GM12872 (cell line): ENCODE data around the gene RNF175.
A peak's percentile ranks its signal among the peaks of the same experiment; 100 is the strongest.

Experiments used
- TF ChIP-seq, protein P1 (sequence below): IDR thresholded peaks from 3 replicates; pipeline ENCODE4 v1.5.1; 2011; ENCODE audit warnings: low read depth, mild to moderate bottlenecking, low read length, moderate library complexity; ENCODE audit not compliant: insufficient read depth

Gene RNF175

GRCh38 chr4:153798420-153798819 is 38.6 kb upstream of the RNF175 start:
- TF ChIP-seq, protein P1, sequence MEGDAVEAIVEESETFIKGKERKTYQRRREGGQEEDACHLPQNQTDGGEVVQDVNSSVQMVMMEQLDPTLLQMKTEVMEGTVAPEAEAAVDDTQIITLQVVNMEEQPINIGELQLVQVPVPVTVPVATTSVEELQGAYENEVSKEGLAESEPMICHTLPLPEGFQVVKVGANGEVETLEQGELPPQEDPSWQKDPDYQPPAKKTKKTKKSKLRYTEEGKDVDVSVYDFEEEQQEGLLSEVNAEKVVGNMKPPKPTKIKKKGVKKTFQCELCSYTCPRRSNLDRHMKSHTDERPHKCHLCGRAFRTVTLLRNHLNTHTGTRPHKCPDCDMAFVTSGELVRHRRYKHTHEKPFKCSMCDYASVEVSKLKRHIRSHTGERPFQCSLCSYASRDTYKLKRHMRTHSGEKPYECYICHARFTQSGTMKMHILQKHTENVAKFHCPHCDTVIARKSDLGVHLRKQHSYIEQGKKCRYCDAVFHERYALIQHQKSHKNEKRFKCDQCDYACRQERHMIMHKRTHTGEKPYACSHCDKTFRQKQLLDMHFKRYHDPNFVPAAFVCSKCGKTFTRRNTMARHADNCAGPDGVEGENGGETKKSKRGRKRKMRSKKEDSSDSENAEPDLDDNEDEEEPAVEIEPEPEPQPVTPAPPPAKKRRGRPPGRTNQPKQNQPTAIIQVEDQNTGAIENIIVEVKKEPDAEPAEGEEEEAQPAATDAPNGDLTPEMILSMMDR: no peak

DNA sequence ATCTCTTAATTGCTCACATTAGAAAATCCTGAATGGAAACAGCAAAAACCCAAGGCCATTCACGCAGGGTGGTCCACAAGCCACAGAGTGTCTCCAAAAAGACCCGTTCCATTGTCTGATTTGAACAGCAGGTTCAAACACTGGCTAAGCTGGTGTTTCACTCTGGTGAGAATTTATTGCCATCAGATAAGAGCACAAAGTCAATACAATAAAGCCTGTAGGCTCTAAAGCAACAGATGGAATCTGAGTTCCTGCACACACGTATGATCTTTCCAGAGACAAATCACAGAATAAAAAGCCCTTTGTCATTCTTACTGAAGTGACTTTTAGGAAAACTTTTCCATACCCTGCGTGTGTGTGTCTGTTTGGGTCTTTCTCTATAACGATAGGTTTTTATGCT is 34.2 kb upstream of the RNF175 start:
- TF ChIP-seq, protein P1: no peak

DNA sequence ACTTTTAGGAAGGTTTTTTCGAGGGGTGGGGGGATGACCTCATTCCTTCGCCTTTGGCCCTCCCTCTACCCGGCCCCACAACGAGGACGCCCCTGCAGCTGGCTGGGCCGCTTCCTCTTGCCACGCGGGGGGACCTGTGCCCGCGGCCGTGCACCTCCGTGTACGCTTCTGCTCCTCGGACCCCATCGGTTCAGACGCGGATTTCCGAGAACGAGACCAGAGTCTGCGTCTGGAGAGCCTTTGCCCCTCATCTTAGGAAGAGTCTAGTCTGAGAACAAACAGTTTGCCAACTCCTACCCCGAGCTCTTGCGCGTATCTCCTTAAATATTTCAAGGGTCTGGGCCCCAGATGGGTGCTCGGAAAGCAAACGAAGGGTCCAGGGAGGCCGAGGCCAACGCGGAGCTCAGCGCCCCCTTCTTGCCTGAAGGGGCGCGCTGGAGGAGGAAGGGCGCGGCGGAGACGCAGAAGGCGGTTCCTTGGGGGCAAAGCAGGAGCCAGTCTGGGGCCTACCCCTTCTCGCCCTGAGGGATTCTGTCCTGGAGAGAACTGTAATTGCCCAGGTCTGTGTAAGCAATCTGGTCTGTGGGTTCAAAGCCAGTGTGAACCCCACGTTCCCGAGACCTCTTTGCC is 32.9 kb upstream of the RNF175 start:
- TF ChIP-seq, protein P1: peak; percentile 12; the same call in 1 of the 3 replicates

DNA sequence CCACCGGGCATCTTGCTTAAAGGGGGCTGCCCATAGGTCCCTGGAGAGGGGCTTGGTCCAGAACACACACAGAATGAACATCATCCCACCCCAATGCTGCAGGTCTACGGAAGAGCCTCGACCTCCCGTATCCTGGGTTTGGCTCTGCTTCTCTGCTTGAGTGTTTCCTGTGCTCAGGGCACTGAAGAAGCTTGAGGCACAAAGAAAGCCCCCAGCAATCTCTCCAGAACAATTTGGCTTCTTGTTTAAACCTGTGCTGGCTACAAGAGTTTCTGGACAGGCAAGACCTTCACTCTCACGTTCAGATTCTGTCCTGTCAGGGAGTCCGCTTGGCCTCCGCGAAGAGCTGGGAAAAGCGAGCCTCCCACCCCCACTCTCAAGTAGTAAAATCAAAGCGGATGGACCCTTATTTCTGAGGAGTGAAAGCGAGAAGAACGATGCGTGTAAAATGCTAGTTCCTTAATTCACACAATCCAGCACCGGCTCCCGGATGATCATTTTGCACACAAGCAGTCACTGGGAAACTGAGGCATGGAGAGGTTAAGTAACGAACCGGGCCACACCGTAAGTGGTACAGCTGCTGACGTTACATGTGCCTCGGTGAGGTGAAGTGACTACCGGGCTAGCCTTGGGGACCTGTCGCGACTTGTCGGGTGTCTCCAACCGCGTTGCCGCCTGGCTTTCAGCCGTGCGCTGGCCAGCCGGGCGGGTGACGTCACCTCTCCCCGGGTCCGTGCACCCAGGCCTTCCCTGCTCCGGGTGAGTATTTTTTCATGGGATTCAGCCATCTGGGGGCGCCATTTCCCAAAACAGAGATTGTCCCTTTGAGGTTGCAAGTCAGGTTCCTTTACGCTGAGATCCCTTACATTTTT is 32.2 kb upstream of the RNF175 start:
- TF ChIP-seq, protein P1: no peak

DNA sequence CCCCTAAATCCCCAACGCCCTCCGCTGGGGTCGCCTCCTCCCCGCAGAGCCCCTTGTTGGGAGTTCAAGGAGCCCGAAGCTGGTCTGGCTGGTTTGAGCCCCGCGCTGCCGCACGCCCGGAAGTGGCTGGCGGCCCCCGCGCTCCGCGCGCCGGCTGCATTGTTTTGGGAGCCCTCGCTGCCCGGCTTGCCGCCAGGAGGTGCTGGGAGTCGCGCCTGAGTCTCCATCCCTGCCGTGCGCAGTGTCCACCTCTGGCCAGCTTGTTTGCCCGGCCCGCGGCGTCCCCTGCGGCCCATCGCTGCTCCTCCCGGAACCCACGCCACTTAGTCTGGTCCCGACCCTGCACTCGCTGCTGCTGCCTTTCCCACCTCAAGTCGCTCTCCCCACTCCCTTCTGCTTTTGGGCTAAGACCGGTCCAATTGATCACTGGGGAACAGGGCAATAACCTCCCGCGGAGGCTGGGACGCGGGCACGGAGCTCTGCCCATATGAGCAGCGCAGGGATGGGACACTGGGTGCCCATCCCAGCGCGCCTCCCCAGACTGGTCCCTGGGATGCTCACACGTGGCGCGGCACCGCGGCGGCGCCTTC is 31.2 kb upstream of the RNF175 start:
- TF ChIP-seq, protein P1: 0 out of 3 replicates have a peak, but pooled peaks have one; percentile 13

GRCh38 chr4:153790500-153790865 is 30.7 kb upstream of the RNF175 start:
- TF ChIP-seq, protein P1: no peak

- TF ChIP-seq, protein P1: no peak
Observed at GRCh38 chr4:153789741-153790499, 30.1 kb upstream of the RNF175 start.
